ENCODE measurements around the gene STK39.

- TF ChIP-seq EZH2 (IDR thresholded peaks at IDR 0.05; ENCODE audit: insufficient read depth, poor library complexity, severe bottlenecking) (no peak), EZH2phosphoT487 (IDR thresholded peaks at IDR 0.05; ENCODE audit: insufficient read depth, low read depth) (no peak)
These were observed 265.4 kb downstream of the STK39 start for GRCh38 chr2:167981945-167982344.

Data from GM23248 (cell line).